ENCODE data around the gene SCO2. TPM values are rescaled to one million over a fixed set of nuclear protein-coding genes. Genes with fewer than 3 reads are reported as not detected.

SCO2 gene
- total and polyA plus RNA-seq, 2 of the 13 experiments (the other 11 are each of a cell fraction or from before 2014, with no cell fraction given): 0.32 to 3.7 TPM

GRCh38 chr22:50529897-50530579 lies 4.6 kb upstream of the SCO2 start, which contains the start of gene TYMP (continued):
- no peak for TF ChIP-seq TOPORS (CRISPR knock-in tag; IDR thresholded peaks at IDR 0.05)
- peak; percentile 96; the same call in 1 of the 2 replicates for TF ChIP-seq AKNA (CRISPR knock-in tag; IDR thresholded peaks at IDR 0.05; ENCODE audit: borderline replicate concordance)
- TF ChIP-seq GABPA (IDR thresholded peaks at IDR 0.05; ENCODE audit: low read depth, low read length): no peak
- no peak; the same call in 1 of the 2 replicates for TF ChIP-seq GABPA (CRISPR knock-in tag; IDR thresholded peaks at IDR 0.05; ENCODE audit: low read depth)
- no peak for TF ChIP-seq TIGD3 (CRISPR knock-in tag; IDR thresholded peaks at IDR 0.05; ENCODE audit: borderline replicate concordance)
- no peak for TF ChIP-seq ADNP (CRISPR knock-in tag; IDR thresholded peaks at IDR 0.05)
- TF ChIP-seq SOX5 (CRISPR knock-in tag; IDR thresholded peaks at IDR 0.05; ENCODE audit: borderline replicate concordance): no peak; the same call in 1 of the 2 replicates
- 0 out of 2 replicates have a peak, but pooled peaks have one; percentile 27 for TF ChIP-seq TRIM24 (CRISPR knock-in tag; IDR thresholded peaks at IDR 0.05)
- TF ChIP-seq ARHGAP35 (CRISPR knock-in tag; IDR thresholded peaks at IDR 0.05; ENCODE audit: borderline replicate concordance): no peak
- 0 out of 2 replicates have a peak, but pooled peaks have one; percentile 53 for TF ChIP-seq ZNF451 (CRISPR knock-in tag; IDR thresholded peaks at IDR 0.05)
- TF ChIP-seq ZNF136 (CRISPR knock-in tag; IDR thresholded peaks at IDR 0.05; ENCODE audit: low read depth): no peak
- TF ChIP-seq CHCHD3 (CRISPR knock-in tag; IDR thresholded peaks at IDR 0.05): no peak
- no peak for TF ChIP-seq ZKSCAN5 (CRISPR knock-in tag; IDR thresholded peaks at IDR 0.05)
- no peak for TF ChIP-seq DMTF1 (CRISPR knock-in tag; IDR thresholded peaks at IDR 0.05)
- no peak for TF ChIP-seq SMARCE1 (IDR thresholded peaks at IDR 0.05; ENCODE audit: borderline replicate concordance)
- TF ChIP-seq ZNF616 (CRISPR knock-in tag; IDR thresholded peaks at IDR 0.05; ENCODE audit: low read depth): no peak
- TF ChIP-seq TCF7 (IDR thresholded peaks at IDR 0.05; ENCODE audit: low read depth): no peak
- TF ChIP-seq THAP8 (CRISPR knock-in tag; IDR thresholded peaks at IDR 0.05; ENCODE audit: borderline replicate concordance): no peak
- no peak for TF ChIP-seq RFXAP (CRISPR knock-in tag; IDR thresholded peaks at IDR 0.05; ENCODE audit: borderline replicate concordance)
- TF ChIP-seq ZNF251 (CRISPR knock-in tag; IDR thresholded peaks at IDR 0.05): no peak
- no peak for TF ChIP-seq ARNT (IDR thresholded peaks at IDR 0.05)

Data from HepG2 (cell line).